ENCODE results near the gene TMEM74B. TPM values are rescaled to one million over a fixed set of nuclear protein-coding genes. Genes with fewer than 3 reads are reported as not detected.
"Not testable (repeated sequence)": the region's sequence is repeated elsewhere in the genome, so short reads cannot be mapped to it uniquely, and the experiment has no call there.

The TMEM74B gene
- total RNA-seq, 2 donors from 2014 or later, result 1.4 to 2.0 TPM

GRCh38 chr20:1150968-1151367, 33.8 kb downstream of the TMEM74B start:
- no peak for DNase-seq
- Histone ChIP-seq H3K36me3 (peaks cover 13% of the 10 kb centered on the region), H3K4me3 (no peak overlapping the region), H3K9ac (ENCODE audit: low read depth in 2 of 2, low read length in 2 of 2) (no peak overlapping the region), H3K4me1 (no peaks in the 10 kb centered on the region), H3K27ac (no peak overlapping the region), H3K27me3 (no peaks in the 10 kb centered on the region), H3K9me3 (no peaks in the 10 kb centered on the region)
- no peak for TF ChIP-seq CTCF (IDR thresholded peaks at IDR 0.05)
- intact Hi-C loops (cut with DNase I), result no loop called here

- no peak for TF ChIP-seq CTCF (IDR thresholded peaks at IDR 0.05)
- no peak for DNase-seq
- no peak overlapping the region for H3K27ac ChIP-seq
- H3K9me3 ChIP-seq, result no peaks in the 10 kb centered on the region
- no peaks in the 10 kb centered on the region for H3K27me3 ChIP-seq
- no peak overlapping the region for H3K9ac ChIP-seq (ENCODE audit: low read depth in 2 of 2, low read length in 2 of 2)
- H3K4me1 ChIP-seq, result no peaks in the 10 kb centered on the region
- intact Hi-C loops (cut with DNase I), result no loop called here
- H3K4me3 ChIP-seq, result no peak overlapping the region
- peaks cover 15% of the 10 kb centered on the region for H3K36me3 ChIP-seq
These were observed 34.6 kb downstream of the TMEM74B start for GRCh38 chr20:1150218-1150617.

- H3K27ac ChIP-seq; H3K27me3 ChIP-seq; intact Hi-C loops (cut with DNase I); H3K4me3 ChIP-seq; H3K9ac ChIP-seq (ENCODE audit: low read depth in 2 of 2, low read length in 2 of 2); H3K4me1 ChIP-seq; DNase-seq; H3K9me3 ChIP-seq: not testable (repeated sequence)
- peaks cover 12% of the 10 kb centered on the region for H3K36me3 ChIP-seq
These were observed 35.0 kb downstream of the TMEM74B start for GRCh38 chr20:1149812-1150211.

- TF ChIP-seq CTCF (IDR thresholded peaks at IDR 0.05), result no peak
- intact Hi-C loops (cut with DNase I), result no loop called here
- no peaks in the 10 kb centered on the region for H3K27me3 ChIP-seq
- H3K36me3 ChIP-seq, result peaks cover 11% of the 10 kb centered on the region
- no peaks in the 10 kb centered on the region for H3K4me1 ChIP-seq
- no peak overlapping the region for H3K4me3 ChIP-seq
- H3K9ac ChIP-seq (ENCODE audit: low read depth in 2 of 2, low read length in 2 of 2), result no peak overlapping the region
- no peak overlapping the region for H3K27ac ChIP-seq
- no peaks in the 10 kb centered on the region for H3K9me3 ChIP-seq
- no peak for DNase-seq
These were observed 37.8 kb downstream of the TMEM74B start for GRCh38 chr20:1146957-1147356.

GRCh38 chr20:1144401-1145172, 40.2 kb downstream of the TMEM74B start:
- intact Hi-C loops (cut with DNase I), result no loop called here
- H3K27me3 ChIP-seq, result no peaks in the 10 kb centered on the region
- H3K27ac ChIP-seq, result no peak overlapping the region
- H3K36me3 ChIP-seq, result peaks cover 11% of the 10 kb centered on the region
- H3K4me3 ChIP-seq, result no peak overlapping the region
- no peak for DNase-seq
- H3K9ac ChIP-seq (ENCODE audit: low read depth in 2 of 2, low read length in 2 of 2), result no peak overlapping the region
- no peaks in the 10 kb centered on the region for H3K4me1 ChIP-seq
- no peak for TF ChIP-seq CTCF (IDR thresholded peaks at IDR 0.05)
- H3K9me3 ChIP-seq, result no peaks in the 10 kb centered on the region

GRCh38 chr20:1137236-1137635, 47.5 kb downstream of the TMEM74B start:
- Histone ChIP-seq H3K9ac (ENCODE audit: low read depth in 2 of 2, low read length in 2 of 2) (no peak overlapping the region), H3K4me3 (no peak overlapping the region), H3K4me1 (no peaks in the 10 kb centered on the region), H3K27ac (no peak overlapping the region), H3K27me3 (no peaks in the 10 kb centered on the region), H3K9me3 (no peaks in the 10 kb centered on the region), H3K36me3 (peaks cover 5% of the 10 kb centered on the region)
- intact Hi-C loops (cut with DNase I), result no loop called here
- TF ChIP-seq CTCF (IDR thresholded peaks at IDR 0.05), result no peak
- no peak for DNase-seq
